Measurements from ENCODE around the gene B3GALNT1. TPM values are rescaled to one million over a fixed set of nuclear protein-coding genes. Genes with fewer than 3 reads are reported as not detected.

The B3GALNT1 gene
- total and polyA plus RNA-seq, 2 donors (not counting 1 experiment from before 2014, with no cell fraction given) = 15.9 to 17.9 TPM

DNA sequence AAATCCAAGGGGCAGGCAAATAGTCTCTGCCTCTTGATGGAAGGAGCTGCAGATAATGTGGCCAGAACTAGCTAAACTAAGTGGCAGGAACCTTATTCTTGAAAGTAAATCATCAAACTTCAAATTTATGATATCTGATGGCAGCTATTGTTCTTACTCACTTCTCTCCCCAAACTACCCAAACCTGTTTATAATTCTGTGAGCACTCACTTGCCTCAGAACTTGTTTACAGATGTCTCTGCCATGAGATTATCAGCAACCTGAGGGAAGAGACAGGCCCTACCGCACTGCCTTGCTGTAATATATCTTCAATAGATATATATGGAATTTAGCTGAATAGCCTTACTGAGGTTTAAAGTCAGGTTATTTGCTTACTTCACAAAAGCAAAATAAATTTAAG lies 2.2 kb upstream of the B3GALNT1 start:
- Histone ChIP-seq H3K27me3 (ENCODE audit: control insufficient read depth, insufficient read depth, low read length) (no peaks in the 10 kb centered on the region), H3K9me3 (ENCODE audit: control insufficient read depth, insufficient read depth, low read depth, low read length) (no peaks in the 10 kb centered on the region), H3K79me2 (ENCODE audit: control insufficient read depth, insufficient read depth, low read length) (no peaks in the 10 kb centered on the region), H4K20me1 (ENCODE audit: control insufficient read depth, extremely low read depth, insufficient read depth, low read length) (no peaks in the 10 kb centered on the region), H3K4me1 (ENCODE audit: control insufficient read depth, extremely low read depth, insufficient read depth, low read length) (no peaks in the 10 kb centered on the region), H3K4me2 (ENCODE audit: extremely low read depth, insufficient read depth, low read length) (no peak overlapping the region), H3K36me3 (ENCODE audit: control insufficient read depth, insufficient read depth, low read length) (no peaks in the 10 kb centered on the region), H3K27ac (ENCODE audit: insufficient read depth, low read length) (no peak overlapping the region), H3K4me3 (replicated peaks in 1 of 4; ENCODE audit: control extremely low read depth in 1 of 4, insufficient read depth in 1 of 4, low read depth in 3 of 4, low read length in 4 of 4) (no peak overlapping the region), H2AFZ (ENCODE audit: low read length) (no peak overlapping the region), H3K9ac (ENCODE audit: insufficient read depth, low read length) (no peak overlapping the region)
- no peak for DNase-seq (ENCODE audit: low read depth in 2 of 2)
- TF ChIP-seq CTCF (conservative IDR thresholded peaks at IDR 0.05 in 1 of 2, IDR thresholded peaks at IDR 0.05 in 1 of 2; ENCODE audit: low read depth in 1 of 2, low read length in 2 of 2) = no peak
- TF ChIP-seq EZH2 (IDR thresholded peaks at IDR 0.05; ENCODE audit: low read length, missing control alignments) = no peak

- H3K9me3 ChIP-seq (ENCODE audit: control insufficient read depth, insufficient read depth, low read depth, low read length) = no peaks in the 10 kb centered on the region
- H3K36me3 ChIP-seq (ENCODE audit: control insufficient read depth, insufficient read depth, low read length) = no peaks in the 10 kb centered on the region
- no peaks in the 10 kb centered on the region for H3K79me2 ChIP-seq (ENCODE audit: control insufficient read depth, insufficient read depth, low read length)
- DNase-seq (ENCODE audit: low read depth in 2 of 2) = no peak
- no peaks in the 10 kb centered on the region for H4K20me1 ChIP-seq (ENCODE audit: control insufficient read depth, extremely low read depth, insufficient read depth, low read length)
- H3K4me3 ChIP-seq (replicated peaks in 1 of 4; ENCODE audit: control extremely low read depth in 1 of 4, insufficient read depth in 1 of 4, low read depth in 3 of 4, low read length in 4 of 4) = peak overlapping the region; percentile 72 to 74 (median 74)
- H2AFZ ChIP-seq (ENCODE audit: low read length) = peak overlapping the region; percentile 96
- no peak overlapping the region for H3K9ac ChIP-seq (ENCODE audit: insufficient read depth, low read length)
- H3K27me3 ChIP-seq (ENCODE audit: control insufficient read depth, insufficient read depth, low read length) = no peaks in the 10 kb centered on the region
- peak overlapping the region; percentile 80 for H3K27ac ChIP-seq (ENCODE audit: insufficient read depth, low read length)
- TF ChIP-seq CTCF (conservative IDR thresholded peaks at IDR 0.05 in 1 of 2, IDR thresholded peaks at IDR 0.05 in 1 of 2; ENCODE audit: low read depth in 1 of 2, low read length in 2 of 2) (no peak), EZH2 (IDR thresholded peaks at IDR 0.05; ENCODE audit: low read length, missing control alignments) (no peak)
- H3K4me1 ChIP-seq (ENCODE audit: control insufficient read depth, extremely low read depth, insufficient read depth, low read length) = no peaks in the 10 kb centered on the region
- H3K4me2 ChIP-seq (ENCODE audit: extremely low read depth, insufficient read depth, low read length) = peak overlapping the region; percentile 85
These were observed 1.3 kb downstream of the B3GALNT1 start for GRCh38 chr3:161103776-161104385.

DNA sequence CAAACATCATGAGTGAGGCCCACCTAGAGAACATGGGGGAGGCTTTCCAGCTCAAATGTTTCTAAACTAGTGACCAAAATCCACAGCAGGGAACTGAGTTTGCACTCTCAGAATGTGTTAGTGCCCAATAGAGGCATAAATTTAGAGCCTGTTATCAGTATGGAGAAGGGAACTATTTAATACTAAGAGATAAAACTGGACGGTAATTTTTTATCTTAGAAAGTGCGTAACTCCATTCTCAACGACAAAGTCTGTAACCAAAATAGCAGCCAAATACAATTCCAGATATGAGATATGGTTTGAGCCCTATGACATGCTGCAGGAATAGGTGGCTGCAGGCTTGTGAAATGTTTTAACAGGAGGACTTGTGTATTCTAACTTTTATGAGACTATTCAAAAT lies 3.5 kb downstream of the B3GALNT1 start:
- Histone ChIP-seq H3K4me3 (replicated peaks in 1 of 4; ENCODE audit: control extremely low read depth in 1 of 4, insufficient read depth in 1 of 4, low read depth in 3 of 4, low read length in 4 of 4) (no peak overlapping the region), H3K4me1 (ENCODE audit: control insufficient read depth, extremely low read depth, insufficient read depth, low read length) (no peaks in the 10 kb centered on the region), H3K4me2 (ENCODE audit: extremely low read depth, insufficient read depth, low read length) (no peak overlapping the region), H3K36me3 (ENCODE audit: control insufficient read depth, insufficient read depth, low read length) (no peaks in the 10 kb centered on the region), H4K20me1 (ENCODE audit: control insufficient read depth, extremely low read depth, insufficient read depth, low read length) (no peaks in the 10 kb centered on the region), H3K27me3 (ENCODE audit: control insufficient read depth, insufficient read depth, low read length) (no peaks in the 10 kb centered on the region), H2AFZ (ENCODE audit: low read length) (no peak overlapping the region), H3K9ac (ENCODE audit: insufficient read depth, low read length) (no peak overlapping the region), H3K9me3 (ENCODE audit: control insufficient read depth, insufficient read depth, low read depth, low read length) (no peaks in the 10 kb centered on the region), H3K79me2 (ENCODE audit: control insufficient read depth, insufficient read depth, low read length) (no peaks in the 10 kb centered on the region), H3K27ac (ENCODE audit: insufficient read depth, low read length) (no peak overlapping the region)
- TF ChIP-seq EZH2 (IDR thresholded peaks at IDR 0.05; ENCODE audit: low read length, missing control alignments) (no peak), CTCF (conservative IDR thresholded peaks at IDR 0.05 in 1 of 2, IDR thresholded peaks at IDR 0.05 in 1 of 2; ENCODE audit: low read depth in 1 of 2, low read length in 2 of 2) (no peak)
- DNase-seq (ENCODE audit: low read depth in 2 of 2) = no peak
